IMR-90 (cell line): ENCODE measurements around the gene IL20RA. TPM values are rescaled to one million over a fixed set of nuclear protein-coding genes. Genes with fewer than 3 reads are reported as not detected.

Source experiments
- ATAC-seq: fragments of 200-7000 bp; cut with Tn5 transposase; 2 replicates; pipeline ENCODE4 v1.9.1; 2020; ENCODE audit warnings: low read depth, mild to moderate bottlenecking, moderate library complexity
- BruUV-seq: library from RNA; stranded (reverse); fragments of 400-500 nt; replicated peaks from 2 replicates; lab custom pipeline; 2021; lab: Mats Ljungman, UMichigan
- CTCF ChIA-PET: fragments of 300-600 bp; formaldehyde crosslinking; extraction: SDS; loops from one replicate; lab custom pipeline; 2021; ENCODE audit warnings: antibody characterized with exemption; lab: Yijun Ruan, JAX
- POLR2A ChIA-PET: fragments of 300-600 bp; sonication (Branson Sonifier 250); formaldehyde crosslinking; loops from one replicate; lab custom pipeline; 2022; ENCODE audit warnings: antibody characterized with exemption; ENCODE audit not compliant: unreplicated experiment; lab: Charles Lee
- DNase-seq: peaks from one replicate; pipeline ENCODE4 v3.0.0; 2013
- H2AFZ ChIP-seq: replicated peaks from 2 replicates; pipeline ENCODE3; 2013; ENCODE audit warnings: low read length, mild to moderate bottlenecking; ENCODE audit not compliant: poor library complexity
- H2AK5ac ChIP-seq: 2 replicates; pipeline ENCODE4 v1.6.1; 2013; ENCODE audit warnings: low read depth, low read length, inconsistent platforms
- H2AK9ac ChIP-seq: replicated peaks from 2 replicates; pipeline ENCODE3; 2013; ENCODE audit warnings: mild to moderate bottlenecking, low read depth, low read length, moderate library complexity; ENCODE audit not compliant: poor library complexity
- H2BK120ac ChIP-seq: 2 replicates; pipeline ENCODE4 v1.6.1; 2013; ENCODE audit warnings: low read depth, low read length, inconsistent platforms
- H2BK15ac ChIP-seq: 3 replicates; pipeline ENCODE4 v1.6.1; 2013; ENCODE audit warnings: low read depth, low read length, inconsistent platforms
- H2BK20ac ChIP-seq: 2 replicates; pipeline ENCODE4 v1.6.1; 2013; ENCODE audit warnings: low read depth, mild to moderate bottlenecking, inconsistent platforms, low read length, moderate library complexity
- H2BK5ac ChIP-seq: 2 replicates; pipeline ENCODE4 v1.6.1; 2013; ENCODE audit warnings: mild to moderate bottlenecking, low read depth, low read length, inconsistent platforms; ENCODE audit not compliant: poor library complexity, severe bottlenecking
- H3K14ac ChIP-seq: replicated peaks from 2 replicates; pipeline ENCODE4 v1.6.1; 2013; ENCODE audit warnings: low read depth, low read length, inconsistent platforms
- H3K18ac ChIP-seq: 2 replicates; pipeline ENCODE4 v1.6.1; 2013; ENCODE audit warnings: low read depth, low read length, control low read depth
- H3K23ac ChIP-seq: 2 replicates; pipeline ENCODE4 v1.6.1; 2013; ENCODE audit warnings: low read depth, low read length, inconsistent platforms
- H3K27ac ChIP-seq: 2 replicates; pipeline ENCODE4 v1.5.1; 2013; ENCODE audit warnings: mild to moderate bottlenecking, control low read depth, low read length; ENCODE audit not compliant: insufficient read depth
- H3K27me3 ChIP-seq: 2 replicates; pipeline ENCODE4 v1.6.1; 2013; ENCODE audit warnings: low read length; ENCODE audit not compliant: control insufficient read depth, insufficient read depth
- H3K36me3 ChIP-seq: 2 replicates; pipeline ENCODE4 v1.6.1; 2013; ENCODE audit warnings: low read length, mixed read lengths; ENCODE audit not compliant: control insufficient read depth, insufficient read depth
- H3K4ac ChIP-seq: 2 replicates; pipeline ENCODE4 v1.6.1; 2013; ENCODE audit warnings: low read depth, low read length, inconsistent platforms
- H3K4me1 ChIP-seq: 2 replicates; pipeline ENCODE4 v1.6.1; 2013; ENCODE audit warnings: low read length, mixed read lengths; ENCODE audit not compliant: control insufficient read depth, insufficient read depth
- H3K4me2 ChIP-seq: 2 replicates; pipeline ENCODE4 v1.6.1; 2013; ENCODE audit warnings: low read depth, mild to moderate bottlenecking, control low read depth, low read length, moderate library complexity
- H3K4me3 ChIP-seq: 2 replicates; pipeline ENCODE4 v1.5.1; 2013; ENCODE audit warnings: low read depth, mild to moderate bottlenecking, control low read depth, low read length, moderate library complexity; ENCODE audit not compliant: insufficient read depth
- H3K56ac ChIP-seq: 2 replicates; pipeline ENCODE4 v1.6.1; 2013; ENCODE audit warnings: low read length, inconsistent platforms; ENCODE audit not compliant: insufficient read depth; ENCODE audit errors: extremely low read depth
- H3K79me1 ChIP-seq, 2 experiments: 2 replicates each; pipeline ENCODE4 v1.6.1; 2013; ENCODE audit warnings: low read length in 2 of 2, inconsistent platforms in 1 of 2, low read depth in 1 of 2
- H3K9ac ChIP-seq: 2 replicates; pipeline ENCODE4 v1.6.1; 2013; ENCODE audit warnings: low read depth, low read length, control low read depth
- H3K9me1 ChIP-seq: 2 replicates; pipeline ENCODE4 v1.6.1; 2013; ENCODE audit warnings: low read length, inconsistent platforms; ENCODE audit not compliant: insufficient read depth
- H3K9me3 ChIP-seq: 2 replicates; pipeline ENCODE4 v1.6.1; 2013; ENCODE audit warnings: low read length; ENCODE audit not compliant: control insufficient read depth, insufficient read depth
- H4K20me1 ChIP-seq: 2 replicates; pipeline ENCODE4 v1.6.1; 2013; ENCODE audit warnings: low read length, inconsistent platforms; ENCODE audit not compliant: insufficient read depth
- H4K5ac ChIP-seq: 2 replicates; pipeline ENCODE4 v1.6.1; 2013; ENCODE audit warnings: mild to moderate bottlenecking, low read depth, low read length, control low read depth
- H4K8ac ChIP-seq, 2 experiments: 2 replicates each; pipeline ENCODE4 v1.6.1; 2013; ENCODE audit warnings: low read depth in 2 of 2, low read length in 2 of 2, control low read depth in 1 of 2, inconsistent platforms in 1 of 2
- H4K91ac ChIP-seq: 2 replicates; pipeline ENCODE4 v1.6.1; 2013; ENCODE audit warnings: low read depth, low read length, inconsistent platforms; ENCODE audit not compliant: insufficient read depth
- CEBPB ChIP-seq: IDR thresholded peaks from 2 replicates; pipeline ENCODE4 v1.6.1; 2012; ENCODE audit warnings: low read depth, low read length, improper control_type of control experiment
- CHD1 ChIP-seq: IDR thresholded peaks from 2 replicates; pipeline ENCODE4 v1.6.1; 2012; ENCODE audit warnings: low read depth, low read length, improper control_type of control experiment
- FOS ChIP-seq: fragments of 150-350 bp; IDR thresholded peaks from 2 replicates; pipeline ENCODE4 v1.6.1; 2016; ENCODE audit warnings: low read depth, low read length
- RAD21 ChIP-seq: IDR thresholded peaks from 2 replicates; pipeline ENCODE4 v1.6.1; 2012; ENCODE audit warnings: low read length, improper control_type of control experiment
- RFX5 ChIP-seq: IDR thresholded peaks from 2 replicates; pipeline ENCODE4 v1.8.0; 2012; ENCODE audit warnings: low read depth, mild to moderate bottlenecking, low read length, moderate library complexity
- SMC3 ChIP-seq: fragments of 150-350 bp; IDR thresholded peaks from 2 replicates; pipeline ENCODE4 v1.6.1; 2016; ENCODE audit warnings: low read depth, mild to moderate bottlenecking, antibody characterized with exemption, low read length, moderate library complexity
- USF2 ChIP-seq: fragments of 150-350 bp; IDR thresholded peaks from 2 replicates; pipeline ENCODE4 v1.6.1; 2017; ENCODE audit warnings: mild to moderate bottlenecking, antibody characterized with exemption, low read length, low read depth
- WGBS, 2 experiments: methylation state at CpG; one replicate each; pipeline versions ENCODE4 v1.1.5 to v1.1.7; 2013; ENCODE audit warnings: missing lambda C conversion rate in 2 of 2; ENCODE audit not compliant: insufficient read length in 1 of 2; ENCODE audit errors: extremely low coverage in 2 of 2; 5-methylcytosine and 5-hydroxymethylcytosine counted together
- dilution Hi-C: fragments of 300-500 bp; cut with HindIII; formaldehyde crosslinking; loops from one replicate; pipeline ENCODE4 v1.14.3; 2018; ENCODE audit warnings: low sequenced_read_pairs; ENCODE audit not compliant: unreplicated experiment
- in situ Hi-C: fragments of 300-500 bp; cut with MboI; formaldehyde crosslinking; loops from 3 replicates; pipeline ENCODE4 v1.14.3; 2019; ENCODE audit warnings: low sequenced_read_pairs, inconsistent platforms, mixed read lengths
- intact Hi-C: fragments of 100-400 bp; cut with micrococcal nuclease; formaldehyde crosslinking; loops from 2 replicates; pipeline ENCODE4 v1.10.0; 2022
- polyA plus RNA-seq, 3 experiments: library from polyadenylated mRNA; depleted of rRNA; stranded (reverse); fragments of >200 nt; gene quantifications; 2 replicates each; pipeline ENCODE4 v1.2.3, GENCODE V29; 2012; ENCODE audit warnings: low replicate concordance in 1 of 3
- total RNA-seq: library from RNA; depleted of rRNA; stranded (reverse); fragments of >200 nt; gene quantifications from 2 replicates; pipeline ENCODE4 v1.2.3, GENCODE V29; 2012
- TF ChIP-seq, protein P1 (sequence below): conservative IDR thresholded peaks from 2 replicates; pipeline ENCODE4 v1.5.1; 2012; ENCODE audit warnings: mild to moderate bottlenecking, low read depth, low read length, improper control_type of control experiment

Gene IL20RA
- total and polyA plus RNA-seq, 2 of the 4 experiments (the other 2 are of a cell fraction), result 0.02 TPM; not detected in 1

GRCh38 chr6:137013738-137014602, 30.8 kb downstream of the IL20RA start:
- POLR2A ChIA-PET, result no interaction called here
- H3K27me3 ChIP-seq, result peaks cover 7% of the 10 kb centered on the region

More at GRCh38 chr6:137013738-137014602, 30.8 kb downstream of the IL20RA start:
- H2AK9ac ChIP-seq, result no peak overlapping the region
- no peaks in the 10 kb centered on the region for H4K20me1 ChIP-seq
- H3K79me1 ChIP-seq, result no peaks in the 10 kb centered on the region
- H4K8ac ChIP-seq, result no peak overlapping the region
- H2BK15ac ChIP-seq, result no peak overlapping the region
- H3K36me3 ChIP-seq, result no peaks in the 10 kb centered on the region
- no peak overlapping the region for H2BK5ac ChIP-seq
- H2BK20ac ChIP-seq, result no peak overlapping the region
- dilution Hi-C loops (no loop called here), in situ Hi-C loops (loop anchor here (10.0 kb wide), 1 partner anchor 169 kb away; no protein-coding TSS in a partner anchor), intact Hi-C loops (loop anchor here (1.0 kb wide), 1 partner anchor 168 kb away; no protein-coding TSS in a partner anchor)
- no TSS peak for BruUV-seq
- H3K4me1 ChIP-seq, result no peaks in the 10 kb centered on the region; the same call in 1 of the 2 replicates
- CTCF ChIA-PET, result interaction anchor here (0.6 to 1.2 kb wide), 6 partner anchors 22 to 296 kb away, joined by 3 to 5 read pairs (median 3); no protein-coding TSS in a partner anchor
- no peak overlapping the region for H3K9ac ChIP-seq
- ATAC-seq (peak; percentile 91), DNase-seq (peak; percentile 60)
- no peak overlapping the region for H4K91ac ChIP-seq
- no peak overlapping the region for H2AFZ ChIP-seq
- H3K18ac ChIP-seq, result no peak overlapping the region; the same call in 1 of the 2 replicates
- no peaks in the 10 kb centered on the region for H3K9me1 ChIP-seq
- no peak overlapping the region for H3K27ac ChIP-seq
- TF ChIP-seq FOS (no peak), CHD1 (no peak), USF2 (no peak), RAD21 (peak; percentile 57), CEBPB (peak; percentile 86), SMC3 (peak; percentile 28; the same call in 1 of the 2 replicates), RFX5 (no peak)
- TF ChIP-seq, protein P1, sequence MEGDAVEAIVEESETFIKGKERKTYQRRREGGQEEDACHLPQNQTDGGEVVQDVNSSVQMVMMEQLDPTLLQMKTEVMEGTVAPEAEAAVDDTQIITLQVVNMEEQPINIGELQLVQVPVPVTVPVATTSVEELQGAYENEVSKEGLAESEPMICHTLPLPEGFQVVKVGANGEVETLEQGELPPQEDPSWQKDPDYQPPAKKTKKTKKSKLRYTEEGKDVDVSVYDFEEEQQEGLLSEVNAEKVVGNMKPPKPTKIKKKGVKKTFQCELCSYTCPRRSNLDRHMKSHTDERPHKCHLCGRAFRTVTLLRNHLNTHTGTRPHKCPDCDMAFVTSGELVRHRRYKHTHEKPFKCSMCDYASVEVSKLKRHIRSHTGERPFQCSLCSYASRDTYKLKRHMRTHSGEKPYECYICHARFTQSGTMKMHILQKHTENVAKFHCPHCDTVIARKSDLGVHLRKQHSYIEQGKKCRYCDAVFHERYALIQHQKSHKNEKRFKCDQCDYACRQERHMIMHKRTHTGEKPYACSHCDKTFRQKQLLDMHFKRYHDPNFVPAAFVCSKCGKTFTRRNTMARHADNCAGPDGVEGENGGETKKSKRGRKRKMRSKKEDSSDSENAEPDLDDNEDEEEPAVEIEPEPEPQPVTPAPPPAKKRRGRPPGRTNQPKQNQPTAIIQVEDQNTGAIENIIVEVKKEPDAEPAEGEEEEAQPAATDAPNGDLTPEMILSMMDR, result peak; percentile 58
- H2AK5ac ChIP-seq, result no peak overlapping the region
- no peak overlapping the region for H2BK120ac ChIP-seq
- no peak overlapping the region for H3K4me2 ChIP-seq
- WGBS, 2 experiments, result no CpG with 5 or more reads among the region's 5 CpGs
- H3K23ac ChIP-seq, result no peak overlapping the region
- H3K56ac ChIP-seq, result no peak overlapping the region
- no peak overlapping the region for H3K14ac ChIP-seq
- no peak overlapping the region for H3K4me3 ChIP-seq
- H3K4ac ChIP-seq, result no peak overlapping the region
- no peak overlapping the region for H4K5ac ChIP-seq
- no peaks in the 10 kb centered on the region for H3K9me3 ChIP-seq
